GM23338 (cell line): ENCODE results near the gene ABHD17A.

ENCODE experiments used
- CREB1 ChIP-seq: fragments of 250-450 bp; sonication (Bioruptor Pico); IDR thresholded peaks from 2 replicates; pipeline ENCODE4 v1.5.0; 2020; ENCODE audit warnings: low read depth, mild to moderate bottlenecking, moderate library complexity
- CTCF ChIP-seq, 2 experiments: fragments of 200-600 bp in 1 of 2; sonication (generic) in 1 of 2; conservative IDR thresholded peaks; 2 replicates each; pipeline versions ENCODE4 v1.5.1 to v1.6.1; 2016 to 2017; ENCODE audit warnings: antibody characterized with exemption in 2 of 2, low read depth in 2 of 2, mild to moderate bottlenecking in 2 of 2, moderate library complexity in 1 of 2
- EZH2 ChIP-seq: fragments of 200-600 bp; sonication (generic); IDR thresholded peaks from one replicate; pipeline ENCODE4 v1.8.0; 2017; ENCODE audit warnings: antibody characterized with exemption, mild to moderate bottlenecking, low read depth; ENCODE audit not compliant: unreplicated experiment
- POLR2AphosphoS5 ChIP-seq: IDR thresholded peaks from 2 replicates; pipeline ENCODE4 v1.6.1; 2016; ENCODE audit warnings: antibody characterized with exemption, low read depth
- ZNF114 ChIP-seq: fragments of 250-450 bp; sonication (Bioruptor Pico); IDR thresholded peaks from 2 replicates; pipeline ENCODE4 v1.5.0; 2020; ENCODE audit warnings: mild to moderate bottlenecking, moderate library complexity
- TF ChIP-seq, protein P1 (sequence below): IDR thresholded peaks from one replicate; pipeline ENCODE4 v1.6.1; 2018; ENCODE audit warnings: antibody characterized with exemption; ENCODE audit not compliant: unreplicated experiment

GRCh38 chr19:1922803-1923202 is 37.5 kb upstream of the ABHD17A start:
- TF ChIP-seq CTCF (conservative IDR thresholded peaks at IDR 0.05; ENCODE audit: low read depth in 2 of 2) (no peak), ZNF114 (CRISPR knock-in tag) (no peak), POLR2AphosphoS5 (no peak), EZH2 (no peak), CREB1 (no peak)
- TF ChIP-seq, protein P1, sequence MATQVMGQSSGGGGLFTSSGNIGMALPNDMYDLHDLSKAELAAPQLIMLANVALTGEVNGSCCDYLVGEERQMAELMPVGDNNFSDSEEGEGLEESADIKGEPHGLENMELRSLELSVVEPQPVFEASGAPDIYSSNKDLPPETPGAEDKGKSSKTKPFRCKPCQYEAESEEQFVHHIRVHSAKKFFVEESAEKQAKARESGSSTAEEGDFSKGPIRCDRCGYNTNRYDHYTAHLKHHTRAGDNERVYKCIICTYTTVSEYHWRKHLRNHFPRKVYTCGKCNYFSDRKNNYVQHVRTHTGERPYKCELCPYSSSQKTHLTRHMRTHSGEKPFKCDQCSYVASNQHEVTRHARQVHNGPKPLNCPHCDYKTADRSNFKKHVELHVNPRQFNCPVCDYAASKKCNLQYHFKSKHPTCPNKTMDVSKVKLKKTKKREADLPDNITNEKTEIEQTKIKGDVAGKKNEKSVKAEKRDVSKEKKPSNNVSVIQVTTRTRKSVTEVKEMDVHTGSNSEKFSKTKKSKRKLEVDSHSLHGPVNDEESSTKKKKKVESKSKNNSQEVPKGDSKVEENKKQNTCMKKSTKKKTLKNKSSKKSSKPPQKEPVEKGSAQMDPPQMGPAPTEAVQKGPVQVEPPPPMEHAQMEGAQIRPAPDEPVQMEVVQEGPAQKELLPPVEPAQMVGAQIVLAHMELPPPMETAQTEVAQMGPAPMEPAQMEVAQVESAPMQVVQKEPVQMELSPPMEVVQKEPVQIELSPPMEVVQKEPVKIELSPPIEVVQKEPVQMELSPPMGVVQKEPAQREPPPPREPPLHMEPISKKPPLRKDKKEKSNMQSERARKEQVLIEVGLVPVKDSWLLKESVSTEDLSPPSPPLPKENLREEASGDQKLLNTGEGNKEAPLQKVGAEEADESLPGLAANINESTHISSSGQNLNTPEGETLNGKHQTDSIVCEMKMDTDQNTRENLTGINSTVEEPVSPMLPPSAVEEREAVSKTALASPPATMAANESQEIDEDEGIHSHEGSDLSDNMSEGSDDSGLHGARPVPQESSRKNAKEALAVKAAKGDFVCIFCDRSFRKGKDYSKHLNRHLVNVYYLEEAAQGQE = no peak
